ENCODE measurements around the gene CDHR3. TPM values are rescaled to one million over a fixed set of nuclear protein-coding genes. Genes with fewer than 3 reads are reported as not detected.

Gene CDHR3
- total and polyA plus RNA-seq, 2 donors from 2014 or later: 3.6 to 7.1 TPM

DNA sequence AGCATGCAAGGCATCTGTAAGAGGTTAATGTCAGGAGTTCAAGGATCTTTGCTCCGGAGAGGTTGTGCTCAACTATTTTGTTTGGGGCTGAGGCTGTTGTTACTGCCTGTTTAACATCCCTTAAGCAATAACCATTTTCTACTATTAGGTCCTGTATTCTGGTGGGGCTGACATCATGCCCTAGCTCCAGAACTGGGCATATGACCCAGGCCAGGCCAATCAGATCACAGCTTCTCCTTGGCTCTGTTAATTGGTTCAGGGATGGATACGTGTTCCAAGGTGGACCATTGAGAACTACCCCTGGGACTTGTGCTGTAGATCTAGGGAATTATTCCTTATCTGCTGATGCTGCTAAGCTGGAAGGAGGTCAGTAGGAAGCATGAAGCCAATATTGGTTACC, 82.1 kb downstream of the CDHR3 start:
- Histone ChIP-seq H3K27me3 (ENCODE audit: control insufficient read depth, insufficient read depth, low read length) (no peaks in the 10 kb centered on the region), H3K4me1 (ENCODE audit: control insufficient read depth in 2 of 3, insufficient read depth in 2 of 3, low read depth in 1 of 3, low read length in 3 of 3) (peaks cover 4 to 26% (median 25%) of the 10 kb centered on the region in 3 donors), H3K36me3 (ENCODE audit: control insufficient read depth in 2 of 3, insufficient read depth in 3 of 3, low read length in 3 of 3) (no peaks in the 10 kb centered on the region), H3K9me3 (ENCODE audit: control insufficient read depth in 2 of 3, insufficient read depth in 1 of 3, low read length in 3 of 3) (no peaks in the 10 kb centered on the region), H3K4me3 (ENCODE audit: low read length in 3 of 3) (no peak overlapping the region), H3K27ac (ENCODE audit: low read depth in 2 of 2, low read length in 2 of 2) (no peak overlapping the region), H3K9ac (ENCODE audit: low read length in 3 of 3) (no peak overlapping the region)
- TF ChIP-seq, protein P1, sequence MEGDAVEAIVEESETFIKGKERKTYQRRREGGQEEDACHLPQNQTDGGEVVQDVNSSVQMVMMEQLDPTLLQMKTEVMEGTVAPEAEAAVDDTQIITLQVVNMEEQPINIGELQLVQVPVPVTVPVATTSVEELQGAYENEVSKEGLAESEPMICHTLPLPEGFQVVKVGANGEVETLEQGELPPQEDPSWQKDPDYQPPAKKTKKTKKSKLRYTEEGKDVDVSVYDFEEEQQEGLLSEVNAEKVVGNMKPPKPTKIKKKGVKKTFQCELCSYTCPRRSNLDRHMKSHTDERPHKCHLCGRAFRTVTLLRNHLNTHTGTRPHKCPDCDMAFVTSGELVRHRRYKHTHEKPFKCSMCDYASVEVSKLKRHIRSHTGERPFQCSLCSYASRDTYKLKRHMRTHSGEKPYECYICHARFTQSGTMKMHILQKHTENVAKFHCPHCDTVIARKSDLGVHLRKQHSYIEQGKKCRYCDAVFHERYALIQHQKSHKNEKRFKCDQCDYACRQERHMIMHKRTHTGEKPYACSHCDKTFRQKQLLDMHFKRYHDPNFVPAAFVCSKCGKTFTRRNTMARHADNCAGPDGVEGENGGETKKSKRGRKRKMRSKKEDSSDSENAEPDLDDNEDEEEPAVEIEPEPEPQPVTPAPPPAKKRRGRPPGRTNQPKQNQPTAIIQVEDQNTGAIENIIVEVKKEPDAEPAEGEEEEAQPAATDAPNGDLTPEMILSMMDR (IDR thresholded peaks at IDR 0.05; ENCODE audit: borderline replicate concordance, extremely low read depth, insufficient read depth): no peak
- DNase-seq (no peak), FAIRE-seq (no peak)
- intact Hi-C loops (cut with DNase I): no loop called here

DNA sequence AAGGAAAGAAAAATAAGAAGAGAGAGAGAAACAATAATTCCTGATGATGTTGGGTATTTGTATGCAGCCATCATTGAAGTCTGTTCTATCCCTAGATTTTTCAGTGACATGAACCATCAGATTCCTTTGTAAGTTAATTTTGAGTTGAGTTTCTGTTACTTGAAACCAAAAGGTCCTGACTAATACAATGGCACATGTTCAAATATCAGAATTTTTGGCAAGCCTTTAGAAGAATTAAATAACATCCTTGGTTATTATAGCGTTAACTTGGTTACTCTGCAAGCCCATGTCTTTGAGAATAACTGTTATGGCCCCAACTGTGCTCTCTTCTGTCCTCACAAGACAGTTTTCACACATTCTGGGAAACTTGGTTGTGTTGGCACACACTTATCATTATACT, 82.5 kb downstream of the CDHR3 start:
- Histone ChIP-seq H3K4me1 (ENCODE audit: control insufficient read depth in 2 of 3, insufficient read depth in 2 of 3, low read depth in 1 of 3, low read length in 3 of 3) (peaks cover 4 to 30% (median 27%) of the 10 kb centered on the region in 3 donors), H3K27me3 (ENCODE audit: control insufficient read depth, insufficient read depth, low read length) (no peaks in the 10 kb centered on the region), H3K9me3 (ENCODE audit: control insufficient read depth in 2 of 3, insufficient read depth in 1 of 3, low read length in 3 of 3) (no peaks in the 10 kb centered on the region), H3K27ac (ENCODE audit: low read depth in 2 of 2, low read length in 2 of 2) (no peak overlapping the region), H3K4me3 (ENCODE audit: low read length in 3 of 3) (no peak overlapping the region), H3K9ac (ENCODE audit: low read length in 3 of 3) (no peak overlapping the region), H3K36me3 (ENCODE audit: control insufficient read depth in 2 of 3, insufficient read depth in 3 of 3, low read length in 3 of 3) (no peaks in the 10 kb centered on the region)
- intact Hi-C loops (cut with DNase I): no loop called here
- FAIRE-seq: no peak
- no peak for DNase-seq
- TF ChIP-seq, protein P1 (IDR thresholded peaks at IDR 0.05; ENCODE audit: borderline replicate concordance, extremely low read depth, insufficient read depth): no peak

DNA sequence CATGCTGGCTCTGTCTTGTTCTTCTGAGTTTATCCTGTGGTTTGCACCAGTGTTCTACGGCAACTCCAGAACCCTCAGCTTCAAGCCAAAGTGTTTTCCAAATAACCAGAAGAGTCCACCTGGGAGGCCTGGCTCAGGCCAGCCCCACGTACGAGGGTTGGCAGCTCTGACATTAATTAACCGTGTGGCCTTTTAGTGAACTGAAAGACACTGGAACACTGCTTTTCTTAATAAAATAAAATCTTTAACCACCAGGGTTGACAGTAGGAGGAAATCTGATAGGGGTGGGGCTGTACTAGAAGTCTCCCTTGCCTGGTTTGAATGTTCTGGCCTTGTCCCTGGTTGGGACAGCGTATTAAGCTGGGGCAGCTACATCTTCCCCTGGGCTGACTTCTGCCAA, 84.1 kb downstream of the CDHR3 start:
- TF ChIP-seq, protein P1 (IDR thresholded peaks at IDR 0.05; ENCODE audit: borderline replicate concordance, extremely low read depth, insufficient read depth): no peak
- Histone ChIP-seq H3K27ac (ENCODE audit: low read depth in 2 of 2, low read length in 2 of 2) (peak overlapping the region; percentile 54 to 68), H3K4me1 (ENCODE audit: control insufficient read depth in 2 of 3, insufficient read depth in 2 of 3, low read depth in 1 of 3, low read length in 3 of 3) (peaks cover 4 to 30% (median 28%) of the 10 kb centered on the region in 3 donors), H3K27me3 (ENCODE audit: control insufficient read depth, insufficient read depth, low read length) (no peaks in the 10 kb centered on the region), H3K9me3 (ENCODE audit: control insufficient read depth in 2 of 3, insufficient read depth in 1 of 3, low read length in 3 of 3) (no peaks in the 10 kb centered on the region), H3K4me3 (ENCODE audit: low read length in 3 of 3) (peak overlapping the region in 1 of 3 donors; percentile 2), H3K36me3 (ENCODE audit: control insufficient read depth in 2 of 3, insufficient read depth in 3 of 3, low read length in 3 of 3) (no peaks in the 10 kb centered on the region), H3K9ac (ENCODE audit: low read length in 3 of 3) (no peak overlapping the region)
- FAIRE-seq: no peak
- DNase-seq: peak in 1 of 5 donors; percentile 58
- intact Hi-C loops (cut with DNase I): no loop called here

Measured in kidney (tissue), 14 donors.